ENCODE results near the gene MXD4. TPM values are rescaled to one million over a fixed set of nuclear protein-coding genes. Genes with fewer than 3 reads are reported as not detected.

MXD4 gene
- total RNA-seq (2014; rRNA removed) = 18.9 and 27.6 TPM in 2 replicates
- percentile 60 among the genes with signal in this experiment for Bru-seq, nascent RNA
- BruChase-seq, experiment 1, labeled RNA remaining after a 6-hour chase = percentile 68 among the genes with signal in this experiment
- BruChase-seq, experiment 2, labeled RNA remaining after a 2-hour chase = percentile 77 among the genes with signal in this experiment
- long read RNA-seq, full-length matches to known transcripts = 164 of 296 reads
- long read RNA-seq, partial matches to known transcripts = 23 of 296 reads
- long read RNA-seq, other reads (novel, unspliced or antisense) = 109 of 296 reads

- Histone ChIP-seq H3K36me3 (ENCODE audit: low read depth, low read length) (no peaks in the 10 kb centered on the region), H3K9ac (ENCODE audit: low read length) (peak within 1 kb of the TSS; percentile 79), H4K20me1 (ENCODE audit: low read length) (no peaks in the 10 kb centered on the region), H3K9me3 (ENCODE audit: low read length) (no peaks in the 10 kb centered on the region), H2AFZ (ENCODE audit: low read length) (peak within 1 kb of the TSS; percentile 68), H3F3A (ENCODE audit: low read length, unreplicated experiment) (no peaks in the 10 kb centered on the region), H3K79me2 (ENCODE audit: low read length) (peaks cover 10% of the 10 kb centered on the region; the same call in 1 of the 2 replicates), H3K27ac (ENCODE audit: low read length) (no peak within 1 kb of the TSS), H3K4me1 (ENCODE audit: insufficient read depth, low read length) (peaks cover 8% of the 10 kb centered on the region; the same call in 1 of the 2 replicates), H3K4me2 (ENCODE audit: low read length) (peak within 1 kb of the TSS; percentile 93), H3K4me3 (ENCODE audit: low read length) (peak within 1 kb of the TSS; percentile 87), H3K27me3 (ENCODE audit: low read length) (no peaks in the 10 kb centered on the region), H3K9me2 (replicated peaks; ENCODE audit: low read length) (no peaks in the 10 kb centered on the region)
- CTCF ChIA-PET = interaction anchor here (0.7 kb wide), 1 partner anchor 151 kb away, joined by 3 read pairs; no protein-coding TSS in a partner anchor
- ATAC-seq (no peak), DNase-seq (no peak)
- TF ChIP-seq EZH2phosphoT487 (IDR thresholded peaks at IDR 0.05; ENCODE audit: borderline replicate concordance, low read length) = no peak
- no peak for TF ChIP-seq EZH2 (IDR thresholded peaks at IDR 0.05; ENCODE audit: low read length, unreplicated experiment)
- TF ChIP-seq CTCF (conservative IDR thresholded peaks at IDR 0.05; ENCODE audit: low read depth, low read length) = no peak
- POLR2A ChIA-PET (ENCODE audit: unreplicated experiment) = interaction anchor here (0.7 kb wide), 1 partner anchor 430 kb away, joined by 3 read pairs; no protein-coding TSS in a partner anchor
- intact Hi-C loops (cut with micrococcal nuclease) = loop anchor here (5.0 kb wide), 1 partner anchor 156 kb away; the partner anchor contains the start of genes CFAP99 and ZFYVE28
- BruUV-seq (replicated peaks) = no TSS peak
These were observed at the start of gene MXD4 for GRCh38 chr4:2261853-2262144. TSS of gene MXD4 (minus strand) at chr4:2262109. CDS start at chr4:2261980, 129 bp downstream.

DNA sequence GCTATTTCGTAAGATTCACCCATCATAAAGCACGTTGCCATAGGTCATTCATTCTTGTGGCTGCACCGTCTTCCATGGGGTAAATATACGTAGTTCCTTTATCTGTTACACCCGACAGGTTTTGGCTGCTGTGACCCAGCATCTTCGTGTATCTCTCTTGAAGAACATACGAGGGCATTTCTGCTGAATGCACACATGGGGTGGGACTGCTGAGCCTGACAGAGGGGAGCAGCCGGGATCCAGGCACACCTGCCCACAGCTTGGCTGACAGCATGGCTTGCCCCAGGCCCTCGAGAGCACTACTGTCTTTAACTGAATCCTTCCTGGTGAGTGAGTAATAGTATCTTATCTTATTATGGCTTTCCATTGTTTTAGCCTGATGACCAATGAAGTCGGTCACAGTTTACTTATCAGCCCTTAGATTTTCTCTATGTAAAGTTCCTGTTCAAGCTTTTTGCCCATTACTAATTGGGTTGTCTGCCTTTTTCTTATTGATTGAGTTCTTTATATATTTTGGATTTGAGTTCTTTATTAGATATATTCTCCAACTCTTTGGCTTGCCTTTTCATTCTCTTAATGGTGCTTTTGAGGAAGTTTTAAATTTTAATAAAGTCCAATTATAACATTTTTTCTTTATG is 45.0 kb upstream of the MXD4 start:
- Histone ChIP-seq H3K27me3 (ENCODE audit: low read length) (no peaks in the 10 kb centered on the region), H3K9me2 (replicated peaks; ENCODE audit: low read length) (no peaks in the 10 kb centered on the region), H3K4me2 (ENCODE audit: low read length) (no peak overlapping the region), H3K4me1 (ENCODE audit: insufficient read depth, low read length) (no peaks in the 10 kb centered on the region), H3K27ac (ENCODE audit: low read length) (no peak overlapping the region), H4K20me1 (ENCODE audit: low read length) (no peaks in the 10 kb centered on the region), H2AFZ (ENCODE audit: low read length) (no peak overlapping the region), H3F3A (ENCODE audit: low read length, unreplicated experiment) (no peaks in the 10 kb centered on the region), H3K9ac (ENCODE audit: low read length) (no peak overlapping the region), H3K9me3 (ENCODE audit: low read length) (no peaks in the 10 kb centered on the region), H3K4me3 (ENCODE audit: low read length) (no peak overlapping the region), H3K36me3 (ENCODE audit: low read depth, low read length) (no peaks in the 10 kb centered on the region), H3K79me2 (ENCODE audit: low read length) (no peaks in the 10 kb centered on the region)
- DNase-seq (no peak), ATAC-seq (no peak)
- POLR2A ChIA-PET (ENCODE audit: unreplicated experiment) = no interaction called here
- no peak for TF ChIP-seq EZH2 (IDR thresholded peaks at IDR 0.05; ENCODE audit: low read length, unreplicated experiment)
- TF ChIP-seq EZH2phosphoT487 (IDR thresholded peaks at IDR 0.05; ENCODE audit: borderline replicate concordance, low read length) = no peak
- no peak for TF ChIP-seq CTCF (conservative IDR thresholded peaks at IDR 0.05; ENCODE audit: low read depth, low read length)
- CTCF ChIA-PET = no interaction called here
- intact Hi-C loops (cut with micrococcal nuclease) = no loop called here
- no TSS peak for BruUV-seq (replicated peaks)
